ENCODE results near the gene NDUFB11. TPM values are rescaled to one million over a fixed set of nuclear protein-coding genes. Genes with fewer than 3 reads are reported as not detected.
A peak's percentile ranks its signal among the peaks of the same experiment; 100 is the strongest.
"Not testable (repeated sequence)": the region's sequence is repeated elsewhere in the genome, so short reads cannot be mapped to it uniquely, and the experiment has no call there.

Gene NDUFB11
- total RNA-seq, 1 experiment from 2014 or later = 78.9 TPM

- ChIA-PET CTCF (no interaction called here), POLR2A (no interaction called here), RAD21 (ENCODE audit: low non-redundant PET in 1 of 2, low total read pairs in 2 of 2, uncharacterized antibody in 2 of 2, unreplicated experiment in 2 of 2) (no interaction called here)
- no peak for ATAC-seq
- Histone ChIP-seq H3K79me2 (ENCODE audit: insufficient read depth, low read length) (peaks cover 5% of the 10 kb centered on the region; the same call in 1 of the 2 replicates), H3K4me3 (replicated peaks in 1 of 2; ENCODE audit: low read depth in 1 of 2, low read length in 2 of 2) (no peak overlapping the region), H3K4me1 (ENCODE audit: control insufficient read depth in 1 of 2, insufficient read depth in 2 of 2, low read length in 2 of 2) (peaks cover 6 to 8% of the 10 kb centered on the region in 2 experiments; a peak in 3 of 4 replicates), H4K20me1 (ENCODE audit: insufficient read depth) (no peaks in the 10 kb centered on the region), H3K9me2 (ENCODE audit: insufficient read depth) (no peaks in the 10 kb centered on the region), H3K36me3 (ENCODE audit: control insufficient read depth in 1 of 2, insufficient read depth in 2 of 2, low read length in 2 of 2) (no peaks in the 10 kb centered on the region; a peak in 1 of 4 replicates), H3K9me3 (ENCODE audit: control insufficient read depth in 1 of 2, insufficient read depth in 1 of 2, low read depth in 1 of 2, low read length in 2 of 2) (no peaks in the 10 kb centered on the region), H3K4me2 (ENCODE audit: low read length) (no peak overlapping the region), H3K27me3 (ENCODE audit: insufficient read depth, low read length) (no peaks in the 10 kb centered on the region), H2AFZ (ENCODE audit: low read depth, low read length, poor library complexity, severe bottlenecking) (no peak overlapping the region), H3K27ac (ENCODE audit: low read depth, low read length) (no peak overlapping the region), H3K9ac (ENCODE audit: low read length) (no peak overlapping the region)
- no peak for TF ChIP-seq POLR2A (IDR thresholded peaks at IDR 0.05; ENCODE audit: borderline replicate concordance, extremely low read depth, insufficient read depth, insufficient read length)
- TF ChIP-seq, protein P1, sequence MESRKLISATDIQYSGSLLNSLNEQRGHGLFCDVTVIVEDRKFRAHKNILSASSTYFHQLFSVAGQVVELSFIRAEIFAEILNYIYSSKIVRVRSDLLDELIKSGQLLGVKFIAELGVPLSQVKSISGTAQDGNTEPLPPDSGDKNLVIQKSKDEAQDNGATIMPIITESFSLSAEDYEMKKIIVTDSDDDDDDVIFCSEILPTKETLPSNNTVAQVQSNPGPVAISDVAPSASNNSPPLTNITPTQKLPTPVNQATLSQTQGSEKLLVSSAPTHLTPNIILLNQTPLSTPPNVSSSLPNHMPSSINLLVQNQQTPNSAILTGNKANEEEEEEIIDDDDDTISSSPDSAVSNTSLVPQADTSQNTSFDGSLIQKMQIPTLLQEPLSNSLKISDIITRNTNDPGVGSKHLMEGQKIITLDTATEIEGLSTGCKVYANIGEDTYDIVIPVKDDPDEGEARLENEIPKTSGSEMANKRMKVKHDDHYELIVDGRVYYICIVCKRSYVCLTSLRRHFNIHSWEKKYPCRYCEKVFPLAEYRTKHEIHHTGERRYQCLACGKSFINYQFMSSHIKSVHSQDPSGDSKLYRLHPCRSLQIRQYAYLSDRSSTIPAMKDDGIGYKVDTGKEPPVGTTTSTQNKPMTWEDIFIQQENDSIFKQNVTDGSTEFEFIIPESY (IDR thresholded peaks at IDR 0.05; ENCODE audit: extremely low read depth, insufficient replicate concordance, low read length) = no peak
- no peak for TF ChIP-seq ZNF274 (IDR thresholded peaks at IDR 0.05; ENCODE audit: low read depth, low read length)
- no peak for TF ChIP-seq CEBPB (IDR thresholded peaks at IDR 0.05; ENCODE audit: low read depth)
- no peak for TF ChIP-seq ZFX (IDR thresholded peaks at IDR 0.05)
- TF ChIP-seq JUND (IDR thresholded peaks at IDR 0.05) = no peak
- no TSS peak for BruUV-seq (replicated peaks)
- DNase-seq (ENCODE audit: low read depth, low spot score) = no peak
- intact Hi-C loops (cut with micrococcal nuclease) = no loop called here
Observed at GRCh38 chrX:47138171-47138570, 6.3 kb downstream of the NDUFB11 start.

- H3K9ac ChIP-seq (ENCODE audit: low read length); DNase-seq (ENCODE audit: low read depth, low spot score); H3K9me2 ChIP-seq (ENCODE audit: insufficient read depth); H3K36me3 ChIP-seq (ENCODE audit: control insufficient read depth in 1 of 2, insufficient read depth in 2 of 2, low read length in 2 of 2); intact Hi-C loops (cut with micrococcal nuclease); H2AFZ ChIP-seq (ENCODE audit: low read depth, low read length, poor library complexity, severe bottlenecking); H3K79me2 ChIP-seq (ENCODE audit: insufficient read depth, low read length); RAD21 ChIA-PET (ENCODE audit: low non-redundant PET in 1 of 2, low total read pairs in 2 of 2, uncharacterized antibody in 2 of 2, unreplicated experiment in 2 of 2); H3K27me3 ChIP-seq (ENCODE audit: insufficient read depth, low read length); H4K20me1 ChIP-seq (ENCODE audit: insufficient read depth); BruUV-seq (replicated peaks); H3K27ac ChIP-seq (ENCODE audit: low read depth, low read length); H3K9me3 ChIP-seq (ENCODE audit: control insufficient read depth in 1 of 2, insufficient read depth in 1 of 2, low read depth in 1 of 2, low read length in 2 of 2); H3K4me3 ChIP-seq (replicated peaks in 1 of 2; ENCODE audit: low read depth in 1 of 2, low read length in 2 of 2); H3K4me1 ChIP-seq (ENCODE audit: control insufficient read depth in 1 of 2, insufficient read depth in 2 of 2, low read length in 2 of 2): not testable (repeated sequence)
- peak; percentile 70 for ATAC-seq
- POLR2A ChIA-PET = interaction anchor here (2.5 kb wide), 1 partner anchor 9 kb away, joined by 12 read pairs; the partner anchor contains the start of genes NDUFB11 and RBM10
- CTCF ChIA-PET = interaction anchor here (2.7 kb wide), 1 partner anchor 9 kb away, joined by 14 read pairs; the partner anchor contains the start of genes NDUFB11 and RBM10
- H3K4me2 ChIP-seq (ENCODE audit: low read length) = peak overlapping the region; percentile 50
Observed at GRCh38 chrX:47135650-47136049, 8.9 kb downstream of the NDUFB11 start.
